ENCODE measurements around the gene TMEM125. TPM values are rescaled to one million over a fixed set of nuclear protein-coding genes. Genes with fewer than 3 reads are reported as not detected.

The TMEM125 gene
- total RNA-seq, 2 experiments from 2014 or later: not detected

DNA sequence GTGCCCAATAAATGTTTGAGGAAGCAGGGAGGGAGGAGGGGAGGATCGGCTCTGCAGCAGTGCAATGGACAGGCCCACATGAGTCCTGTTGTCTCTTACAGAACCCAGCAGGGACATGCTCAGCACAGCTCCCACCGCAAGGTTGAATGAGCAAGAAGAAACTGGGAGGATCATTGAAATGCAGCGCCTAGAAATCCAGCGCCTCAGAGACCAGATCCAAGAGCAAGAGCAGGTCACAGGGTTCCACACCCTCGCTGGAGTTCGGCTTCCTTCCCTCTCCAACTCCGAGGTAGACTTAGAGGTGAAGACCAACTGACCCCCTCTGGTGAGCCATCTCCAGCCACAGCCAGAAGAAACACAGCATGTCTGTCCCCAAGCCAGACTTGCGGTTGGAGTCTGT lies 15.9 kb upstream of the TMEM125 start:
- H3K36me3 Mint-ChIP-seq: no peaks in the 10 kb centered on the region
- H3K27me3 Mint-ChIP-seq: peaks cover 21% of the 10 kb centered on the region
- ATAC-seq (ENCODE audit: low read depth) (no peak), DNase-seq (no peak)
- POLR2A ChIA-PET: interaction anchor here (0.7 kb wide), 1 partner anchor 39 kb away, joined by 5 read pairs; no protein-coding TSS in a partner anchor
- H3K4me3 Mint-ChIP-seq: no peak overlapping the region
- no peaks in the 10 kb centered on the region for H3K9me3 Mint-ChIP-seq
- no peak overlapping the region for H3K27ac Mint-ChIP-seq
- no peaks in the 10 kb centered on the region for H3K4me1 Mint-ChIP-seq

DNA sequence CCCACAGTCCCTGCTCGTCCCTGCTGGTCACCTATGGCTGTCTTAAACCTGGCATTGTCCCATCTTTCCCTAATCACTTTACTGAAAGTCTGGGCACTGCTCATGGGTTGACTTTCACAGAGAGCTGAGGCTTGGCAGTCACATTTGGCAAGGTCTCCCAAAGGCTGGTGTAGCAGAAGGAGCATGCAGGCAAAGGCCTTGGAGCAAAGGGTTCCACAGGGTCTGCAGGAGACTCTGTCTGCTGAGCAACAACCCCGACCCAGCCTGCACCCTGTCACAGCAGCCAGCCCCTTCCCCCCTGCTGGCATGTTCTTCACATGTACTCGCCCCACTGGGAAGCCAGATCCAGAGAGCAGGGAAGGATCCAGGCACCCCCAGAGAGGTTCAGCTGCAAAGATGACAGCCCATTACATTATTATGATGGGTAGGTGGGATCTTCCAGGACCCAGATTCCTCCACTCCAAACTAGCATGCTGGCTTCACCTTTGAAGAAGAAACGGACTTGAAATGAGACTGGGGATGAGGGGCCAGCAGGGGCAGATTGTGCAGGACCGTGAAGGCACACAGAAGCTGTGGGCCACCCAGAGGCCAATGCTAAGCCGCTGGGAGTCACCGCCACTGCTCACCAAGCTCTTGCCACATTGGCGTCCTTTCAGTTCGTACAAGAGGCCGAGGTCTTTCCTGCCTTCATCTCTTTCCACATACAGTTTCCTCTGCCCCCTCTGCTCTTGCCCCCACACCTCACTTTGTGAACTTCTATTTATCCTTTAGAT lies 14.2 kb upstream of the TMEM125 start:
- Mint-ChIP-seq H3K27ac (no peak overlapping the region), H3K27me3 (peaks cover 21% of the 10 kb centered on the region), H3K4me3 (no peak overlapping the region), H3K36me3 (no peaks in the 10 kb centered on the region), H3K9me3 (no peaks in the 10 kb centered on the region), H3K4me1 (no peaks in the 10 kb centered on the region)
- POLR2A ChIA-PET: interaction anchor here (0.6 kb wide), 1 partner anchor 19 kb away, joined by 5 read pairs; no protein-coding TSS in a partner anchor
- DNase-seq (no peak), ATAC-seq (ENCODE audit: low read depth) (no peak)

DNA sequence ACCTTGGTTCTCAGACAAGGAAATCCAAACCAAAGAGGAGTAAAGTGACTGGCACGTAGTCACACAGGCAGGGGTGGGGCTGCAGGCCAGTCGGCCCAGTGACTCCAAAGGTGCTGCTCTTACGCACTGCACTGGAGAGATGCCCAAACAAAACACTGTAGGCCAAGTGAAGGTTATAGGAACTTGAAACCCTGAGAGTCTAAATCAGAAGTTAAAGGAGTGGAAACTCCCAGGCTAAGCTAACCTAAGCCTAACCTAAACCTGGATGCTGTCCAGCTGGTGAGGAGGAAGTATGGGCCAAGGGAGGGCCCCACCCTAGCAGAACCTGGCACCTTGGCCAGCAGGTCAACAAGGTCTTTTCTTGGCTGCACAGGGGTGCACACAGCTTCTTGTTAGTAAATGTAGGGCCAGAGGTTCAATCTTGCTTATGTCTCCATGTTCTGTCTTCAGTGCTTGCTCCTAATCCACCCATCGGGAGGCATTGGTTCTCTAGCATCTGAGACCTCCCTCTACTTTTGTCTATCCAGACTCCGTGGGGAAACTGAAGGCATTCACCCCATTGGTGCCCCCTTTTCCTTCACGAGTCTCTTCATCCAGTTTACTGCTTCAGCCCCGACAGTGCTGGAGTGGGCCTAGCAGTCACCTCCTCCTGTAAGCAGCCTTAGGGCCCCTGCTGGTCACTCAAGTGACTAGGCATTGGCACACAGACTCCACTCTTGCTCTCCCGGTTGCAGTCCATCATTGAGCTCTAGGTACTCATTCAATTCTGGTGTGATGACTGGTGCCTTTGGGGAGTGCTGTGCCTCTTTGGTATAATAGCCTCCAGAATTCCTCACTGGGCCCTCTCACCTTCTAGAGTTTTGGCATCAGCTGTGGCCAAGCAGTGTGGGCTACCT lies 12.9 kb upstream of the TMEM125 start:
- Mint-ChIP-seq H3K27me3 (peaks cover 16% of the 10 kb centered on the region), H3K4me3 (no peak overlapping the region), H3K4me1 (no peaks in the 10 kb centered on the region), H3K27ac (no peak overlapping the region), H3K9me3 (peaks cover 3% of the 10 kb centered on the region), H3K36me3 (no peaks in the 10 kb centered on the region)
- ATAC-seq (ENCODE audit: low read depth): no peak
- no peak for DNase-seq
- POLR2A ChIA-PET: no interaction called here

DNA sequence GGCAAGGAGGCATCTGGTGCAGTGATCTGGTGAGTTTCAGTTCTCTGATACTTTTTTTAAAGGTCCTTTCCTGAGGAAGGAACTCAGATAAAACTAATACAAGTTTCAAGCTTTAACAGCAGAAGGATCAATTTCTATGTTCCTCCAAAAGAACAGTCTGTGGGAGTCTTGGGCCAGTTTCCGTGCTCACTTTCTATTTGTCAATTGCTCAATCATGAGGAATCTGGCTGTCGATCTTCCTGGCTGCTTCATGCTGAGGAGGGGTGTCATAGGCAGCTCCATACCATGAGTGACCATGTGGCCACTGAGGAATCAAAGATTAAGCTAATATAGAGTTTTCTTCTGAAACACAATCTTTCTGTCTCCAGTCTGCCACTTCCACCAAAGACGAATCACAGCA lies 11.4 kb upstream of the TMEM125 start:
- Mint-ChIP-seq H3K27ac (no peak overlapping the region), H3K4me3 (no peak overlapping the region), H3K27me3 (peaks cover 12% of the 10 kb centered on the region), H3K36me3 (no peaks in the 10 kb centered on the region), H3K4me1 (no peaks in the 10 kb centered on the region), H3K9me3 (peaks cover 7% of the 10 kb centered on the region)
- POLR2A ChIA-PET: no interaction called here
- DNase-seq (no peak), ATAC-seq (ENCODE audit: low read depth) (no peak)

DNA sequence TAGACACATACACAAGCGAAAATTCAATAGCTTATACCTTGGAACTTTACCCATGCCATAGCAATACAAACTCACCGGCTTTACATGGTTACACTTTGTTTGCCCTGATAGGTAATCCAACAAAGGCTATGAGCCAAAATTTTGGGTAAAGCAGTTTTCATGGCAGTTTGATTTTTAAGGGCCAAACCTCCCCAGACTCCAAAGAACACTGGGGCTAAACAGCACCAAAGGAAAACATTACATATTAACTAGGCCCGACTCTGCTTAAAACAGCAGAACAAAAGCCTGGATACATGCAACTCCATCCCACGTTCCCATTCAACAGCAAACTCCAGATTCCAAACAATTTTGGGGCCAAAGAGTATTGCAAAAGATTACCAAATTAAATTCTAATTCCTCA lies 4.4 kb upstream of the TMEM125 start:
- H3K36me3 Mint-ChIP-seq: peaks cover 2% of the 10 kb centered on the region
- peaks cover 25% of the 10 kb centered on the region for H3K27me3 Mint-ChIP-seq
- ATAC-seq (ENCODE audit: low read depth) (no peak), DNase-seq (no peak)
- peaks cover 12% of the 10 kb centered on the region for H3K9me3 Mint-ChIP-seq
- no peak overlapping the region for H3K27ac Mint-ChIP-seq
- POLR2A ChIA-PET: no interaction called here
- no peaks in the 10 kb centered on the region for H3K4me1 Mint-ChIP-seq
- H3K4me3 Mint-ChIP-seq: no peak overlapping the region

DNA sequence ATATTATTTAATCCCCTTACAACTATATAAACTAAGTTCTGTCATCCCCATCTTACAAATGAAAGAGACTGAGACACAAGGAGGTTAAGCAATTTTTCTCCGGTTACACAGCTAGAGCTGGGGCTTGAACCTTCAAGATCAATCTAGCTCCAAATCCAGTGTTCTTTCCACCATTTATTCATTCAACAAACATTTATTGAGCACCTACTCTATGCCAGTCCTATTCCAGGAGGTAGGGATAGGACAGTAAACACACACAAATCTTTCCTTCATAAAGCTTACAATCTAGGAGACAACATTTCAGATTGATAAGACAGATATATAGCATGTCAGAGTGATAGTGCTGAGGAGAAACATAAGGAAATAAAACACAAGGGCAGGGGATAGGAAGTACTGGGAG lies 2.9 kb upstream of the TMEM125 start:
- POLR2A ChIA-PET: no interaction called here
- Mint-ChIP-seq H3K27ac (no peak overlapping the region), H3K27me3 (peaks cover 24% of the 10 kb centered on the region), H3K4me3 (no peak overlapping the region), H3K9me3 (peaks cover 9% of the 10 kb centered on the region), H3K4me1 (peaks cover 11% of the 10 kb centered on the region), H3K36me3 (peaks cover 2% of the 10 kb centered on the region)
- DNase-seq (no peak), ATAC-seq (ENCODE audit: low read depth) (no peak)

DNA sequence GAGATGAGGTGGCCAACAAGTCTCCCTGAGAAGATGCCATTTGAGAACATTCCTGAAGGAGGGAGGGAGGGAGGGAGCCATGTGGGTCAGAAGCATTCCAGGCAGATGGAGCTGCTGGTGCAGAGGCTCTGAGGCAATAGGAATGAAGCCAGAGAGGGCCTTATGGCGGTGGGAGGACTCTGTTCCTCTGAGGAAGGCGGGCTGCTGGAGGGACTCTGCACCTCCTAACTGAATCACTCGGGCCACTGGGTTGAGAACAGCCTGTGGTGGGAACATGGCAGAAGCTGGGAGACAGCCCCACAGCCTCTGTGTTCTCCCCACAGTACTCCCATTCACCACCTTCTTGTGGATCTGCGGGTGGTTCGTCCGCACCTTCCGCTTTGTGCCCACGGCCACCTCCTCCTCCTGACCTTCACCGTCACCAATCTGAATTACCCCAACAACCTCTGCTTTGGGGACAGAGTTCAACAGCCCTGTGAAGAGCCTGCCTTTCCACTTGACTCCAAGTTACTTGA lies 2.4 kb upstream of the TMEM125 start:
- Mint-ChIP-seq H3K27me3 (peaks cover 24% of the 10 kb centered on the region), H3K4me3 (no peak overlapping the region), H3K36me3 (peaks cover 2% of the 10 kb centered on the region), H3K4me1 (peaks cover 11% of the 10 kb centered on the region), H3K27ac (no peak overlapping the region), H3K9me3 (peaks cover 9% of the 10 kb centered on the region)
- DNase-seq: no peak
- POLR2A ChIA-PET: no interaction called here
- ATAC-seq (ENCODE audit: low read depth): no peak

DNA sequence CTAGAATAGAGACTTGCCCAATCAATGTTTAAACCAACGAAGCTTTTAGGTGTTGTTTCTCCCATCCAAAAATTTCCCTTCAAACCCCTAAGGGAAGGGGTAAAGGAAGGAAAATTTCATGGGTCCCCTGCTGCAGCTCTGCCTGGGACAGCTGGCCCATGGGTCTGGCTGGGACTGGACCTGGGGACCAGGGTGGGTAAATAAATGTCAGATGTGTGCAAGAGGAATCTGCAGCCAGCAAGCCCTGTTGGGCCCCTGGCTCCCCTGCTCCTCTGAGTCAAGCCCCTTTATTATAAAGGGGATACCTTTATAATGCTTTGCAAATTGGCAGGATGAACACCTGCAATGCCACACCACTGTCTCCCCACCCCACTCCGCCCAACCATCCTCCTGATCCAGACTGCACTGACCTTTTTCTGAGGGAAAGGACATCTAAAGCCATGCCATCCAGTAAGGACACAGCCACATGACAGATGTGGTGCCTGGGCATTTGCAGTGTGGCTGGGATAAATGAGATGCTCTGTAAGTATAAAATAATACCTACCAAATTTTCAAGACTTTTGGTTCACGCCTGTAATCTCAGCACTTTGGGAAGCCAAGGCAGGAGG lies 1.9 kb upstream of the TMEM125 start:
- peaks cover 11% of the 10 kb centered on the region for H3K4me1 Mint-ChIP-seq
- H3K27me3 Mint-ChIP-seq: peaks cover 22% of the 10 kb centered on the region
- ATAC-seq (ENCODE audit: low read depth): no peak
- no peak for DNase-seq
- no peak overlapping the region for H3K27ac Mint-ChIP-seq
- peaks cover 5% of the 10 kb centered on the region for H3K9me3 Mint-ChIP-seq
- no peak overlapping the region for H3K4me3 Mint-ChIP-seq
- peaks cover 2% of the 10 kb centered on the region for H3K36me3 Mint-ChIP-seq
- POLR2A ChIA-PET: no interaction called here

DNA sequence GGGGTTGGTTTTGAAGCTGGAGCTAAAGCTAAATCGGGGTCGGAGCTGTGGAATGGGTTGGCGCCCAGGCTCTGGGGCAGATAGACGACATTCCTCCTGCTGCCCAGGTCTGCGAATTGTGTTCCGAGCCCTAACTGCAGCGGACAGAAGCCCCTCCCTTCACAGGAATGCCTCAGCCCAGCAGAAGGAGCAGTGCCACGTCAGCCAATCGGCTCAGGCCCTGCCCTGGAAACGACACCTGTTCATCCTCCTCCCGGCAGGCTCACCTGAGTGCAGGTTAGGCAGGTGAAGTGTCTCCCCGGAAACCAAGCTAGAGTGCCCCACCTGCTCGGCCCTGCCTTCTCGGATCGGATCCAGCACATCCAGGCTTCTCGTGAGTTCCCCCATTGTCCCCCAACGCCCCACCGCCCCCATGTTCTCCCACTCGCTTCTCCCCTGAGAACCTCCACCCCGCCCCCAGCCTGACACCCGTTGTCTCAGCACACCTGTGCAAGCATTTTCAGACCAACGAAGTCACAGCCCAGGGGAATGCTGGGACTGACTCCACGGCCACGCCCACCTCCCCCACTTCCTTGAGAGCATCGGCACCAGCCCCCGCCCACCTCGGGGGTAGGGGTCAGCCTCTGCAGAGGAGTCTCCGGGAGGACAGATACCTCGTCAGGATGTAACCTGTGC lies 775 bp downstream of the TMEM125 start:
- H3K4me1 Mint-ChIP-seq: peaks cover 23% of the 10 kb centered on the region
- peaks cover 7% of the 10 kb centered on the region for H3K36me3 Mint-ChIP-seq
- POLR2A ChIA-PET: interaction anchor here (0.6 kb wide), 1 partner anchor 597 kb away, joined by 3 read pairs; no protein-coding TSS in a partner anchor
- H3K27ac Mint-ChIP-seq: no peak overlapping the region
- DNase-seq: no peak
- no peak for ATAC-seq (ENCODE audit: low read depth)
- H3K27me3 Mint-ChIP-seq: peaks cover 20% of the 10 kb centered on the region
- peaks cover 7% of the 10 kb centered on the region for H3K9me3 Mint-ChIP-seq
- H3K4me3 Mint-ChIP-seq: peak overlapping the region; percentile 35

DNA sequence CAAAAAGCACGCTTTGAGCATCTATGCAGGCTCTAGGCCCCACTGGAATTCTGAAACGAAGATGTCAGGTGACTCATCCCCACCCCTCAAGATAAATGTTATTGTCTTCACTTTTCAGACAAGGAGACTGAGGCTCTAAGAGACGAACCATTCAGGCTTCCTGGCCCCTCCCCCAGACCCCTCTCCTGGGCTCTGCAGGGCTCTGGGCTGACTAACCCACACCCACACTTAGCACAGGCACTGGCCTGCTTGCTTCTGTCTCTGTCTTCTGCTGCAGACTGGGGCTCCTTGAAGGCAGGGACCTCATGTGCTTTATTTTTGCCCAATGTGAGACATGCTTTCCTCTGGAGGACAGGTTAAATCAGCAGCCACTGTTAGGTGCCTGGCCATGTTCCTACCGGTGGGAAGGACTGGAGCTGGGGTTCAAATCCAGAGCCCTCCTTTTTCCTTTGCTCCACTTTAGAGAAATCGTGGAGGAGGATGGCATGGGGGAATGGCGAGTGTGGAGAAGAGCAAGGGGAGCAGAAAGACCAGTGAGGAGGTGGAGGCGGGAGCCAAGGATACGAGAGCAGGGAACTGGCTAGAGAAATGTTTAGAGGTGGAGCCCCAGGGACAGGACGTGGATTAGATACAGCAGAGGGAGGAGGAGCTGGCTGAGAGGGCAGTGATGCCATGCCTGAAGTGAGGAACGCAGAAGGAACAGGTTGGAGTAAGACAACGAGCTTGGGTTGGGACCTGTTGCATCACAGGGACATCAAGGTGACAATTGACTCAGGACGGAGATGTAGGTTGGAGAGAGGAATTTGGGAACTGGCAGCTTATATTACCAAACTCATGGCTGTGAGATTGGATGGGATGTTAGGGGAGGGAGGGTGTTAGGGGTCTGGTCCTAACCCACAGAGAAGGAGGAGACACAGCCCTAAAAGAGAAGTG lies 1.7 kb downstream of the TMEM125 start:
- no peak overlapping the region for H3K27ac Mint-ChIP-seq
- peaks cover 23% of the 10 kb centered on the region for H3K4me1 Mint-ChIP-seq
- peaks cover 14% of the 10 kb centered on the region for H3K27me3 Mint-ChIP-seq
- ATAC-seq (ENCODE audit: low read depth) (no peak), DNase-seq (no peak)
- POLR2A ChIA-PET: interaction anchor here (0.9 kb wide), 1 partner anchor 87 kb away, joined by 3 read pairs; the partner anchor contains the start of gene CDC20
- peaks cover 7% of the 10 kb centered on the region for H3K9me3 Mint-ChIP-seq
- peaks cover 7% of the 10 kb centered on the region for H3K36me3 Mint-ChIP-seq
- peak overlapping the region; percentile 35 for H3K4me3 Mint-ChIP-seq

DNA sequence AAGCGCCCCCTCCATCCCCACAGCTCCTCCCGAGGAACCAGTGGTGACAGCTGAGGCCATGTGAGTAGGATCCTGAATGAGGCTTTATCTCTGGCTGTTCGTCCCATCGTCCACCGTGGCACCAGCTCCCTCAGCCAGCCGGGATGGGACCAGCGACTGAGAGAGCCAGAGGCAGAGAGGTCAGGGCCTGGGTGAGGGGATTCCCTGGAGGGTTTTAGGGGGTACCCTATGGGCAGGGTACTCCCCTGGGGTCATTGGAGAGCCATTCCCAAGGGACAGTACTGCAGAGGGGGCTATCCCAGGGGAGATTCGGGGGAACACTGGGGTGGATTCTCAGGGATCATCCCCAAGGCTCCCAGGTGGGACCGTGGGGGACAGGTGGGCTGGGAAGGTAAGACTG lies 2.4 kb downstream of the TMEM125 start:
- DNase-seq: no peak
- H3K4me1 Mint-ChIP-seq: peaks cover 23% of the 10 kb centered on the region
- no peak overlapping the region for H3K4me3 Mint-ChIP-seq
- POLR2A ChIA-PET: interaction anchor here (0.9 kb wide), 1 partner anchor 86 kb away, joined by 3 read pairs; the partner anchor contains the start of gene CDC20
- peaks cover 7% of the 10 kb centered on the region for H3K36me3 Mint-ChIP-seq
- peaks cover 7% of the 10 kb centered on the region for H3K9me3 Mint-ChIP-seq
- no peak overlapping the region for H3K27ac Mint-ChIP-seq
- no peak for ATAC-seq (ENCODE audit: low read depth)
- H3K27me3 Mint-ChIP-seq: peaks cover 11% of the 10 kb centered on the region
